ENCODE measurements around the gene A1CF. TPM values are rescaled to one million over a fixed set of nuclear protein-coding genes. Genes with fewer than 3 reads are reported as not detected.

The A1CF gene
- total and polyA plus RNA-seq, 2 of the 8 experiments (the other 6 are each of a cell fraction or from before 2014, with no cell fraction given), result not detected

GRCh38 chr10:50862719-50863118 lies 22.7 kb downstream of the A1CF start:
- H4K8ac ChIP-seq (ENCODE audit: extremely low read depth, insufficient read depth, low read length), result no peak overlapping the region
- H2AK5ac ChIP-seq (ENCODE audit: low read depth, low read length), result no peak overlapping the region
- H2BK15ac ChIP-seq (ENCODE audit: low read length), result no peak overlapping the region
- no peaks in the 10 kb centered on the region for H3K79me1 ChIP-seq (ENCODE audit: low read depth, low read length)
- no peak overlapping the region for H3K9ac ChIP-seq (replicated peaks in 1 of 4; ENCODE audit: extremely low read depth in 1 of 4, low read depth in 3 of 4, low read length in 3 of 4)
- no peaks in the 10 kb centered on the region for H3K36me3 ChIP-seq (ENCODE audit: control insufficient read depth in 2 of 4, insufficient read depth in 4 of 4, low read length in 3 of 4)
- 84% methylated on average over 3 of the region's 3 CpGs; no CpG with 5 or more reads in 1 of the 2 experiments for WGBS, 2 experiments (ENCODE audit: extremely low coverage in 1 of 2, insufficient coverage in 1 of 2, insufficient read length in 1 of 2, insufficient replicate concordance in 2 of 2, low coverage in 1 of 2, low lambda C conversion rate in 2 of 2, missing lambda C conversion rate in 1 of 2)
- no peak for FAIRE-seq
- peaks cover 0 to under 1% (median 0%) of the 10 kb centered on the region in 4 experiments; a peak in 2 of 7 replicates for H3K4me1 ChIP-seq (replicated peaks in 1 of 4; ENCODE audit: control insufficient read depth in 3 of 4, insufficient read depth in 4 of 4, low read length in 3 of 4)
- H3K27ac ChIP-seq (ENCODE audit: low read depth, low read length), result no peak overlapping the region
- H4K20me1 ChIP-seq (replicated peaks in 1 of 2; ENCODE audit: control insufficient read depth in 1 of 2, insufficient read depth in 2 of 2, low read length in 2 of 2), result no peaks in the 10 kb centered on the region
- no peak overlapping the region for H4K91ac ChIP-seq (replicated peaks; ENCODE audit: insufficient read length, low read length)
- H4K5ac ChIP-seq (ENCODE audit: insufficient read length, low read depth, low read length), result no peak overlapping the region
- no peak overlapping the region for H2BK5ac ChIP-seq (ENCODE audit: low read depth, low read length)
- no peaks in the 10 kb centered on the region for H3K27me3 ChIP-seq (replicated peaks in 1 of 4; ENCODE audit: control insufficient read depth in 3 of 4, extremely low read depth in 1 of 4, insufficient read depth in 3 of 4, low read length in 3 of 4)
- ChIA-PET POLR2A (ENCODE audit: partially characterized antibody) (no interaction called here), CTCF (ENCODE audit: partially characterized antibody) (interaction anchor here (0.6 to 0.9 kb wide), 2 partner anchors 10 to 54 kb away, joined by 3 to 4 read pairs; no protein-coding TSS in a partner anchor)
- H3K4me2 ChIP-seq (ENCODE audit: insufficient read depth in 1 of 2, low read depth in 2 of 2, low read length in 2 of 2), result no peak overlapping the region
- H3K56ac ChIP-seq (replicated peaks; ENCODE audit: insufficient read length, low read depth, low read length), result no peak overlapping the region
- no peak overlapping the region for H3K4ac ChIP-seq (replicated peaks; ENCODE audit: insufficient read length, low read depth, low read length)
- H3K79me2 ChIP-seq (ENCODE audit: control insufficient read depth in 1 of 2, insufficient read depth in 2 of 2, low read length in 2 of 2), result no peaks in the 10 kb centered on the region
- H3K9me3 ChIP-seq (ENCODE audit: insufficient read depth in 2 of 2, low read depth in 1 of 2, low read length in 1 of 2), result no peaks in the 10 kb centered on the region
- no peak overlapping the region for H3K18ac ChIP-seq (ENCODE audit: extremely low read depth, low read length)
- no peak overlapping the region for H3K23ac ChIP-seq (ENCODE audit: insufficient read length)
- H2BK12ac ChIP-seq (ENCODE audit: low read depth, low read length), result no peak overlapping the region
- DNase-seq (ENCODE audit: low read depth in 1 of 2, low spot score in 2 of 2), result no peak
- no peak overlapping the region for H2AFZ ChIP-seq (ENCODE audit: low read length)
- no peak overlapping the region for H3K4me3 ChIP-seq (ENCODE audit: extremely low read depth in 1 of 4, insufficient read depth in 2 of 4, low read depth in 3 of 4, low read length in 4 of 4)
- H2BK20ac ChIP-seq (ENCODE audit: low read length), result no peak overlapping the region
- H2BK120ac ChIP-seq (replicated peaks; ENCODE audit: low read depth, low read length), result no peak overlapping the region
- H3K14ac ChIP-seq (ENCODE audit: insufficient read length), result no peak overlapping the region
- no peaks in the 10 kb centered on the region for H3K23me2 ChIP-seq (ENCODE audit: low read depth, low read length)
- no peak for TF ChIP-seq BACH1 (IDR thresholded peaks at IDR 0.05; ENCODE audit: low read length)
- TF ChIP-seq E2F6 (IDR thresholded peaks at IDR 0.05), result no peak
- TF ChIP-seq RNF2 (IDR thresholded peaks at IDR 0.05; ENCODE audit: borderline replicate concordance, low read depth, low read length, missing control alignments, poor library complexity, severe bottlenecking), result no peak
- TF ChIP-seq BCL11A (IDR thresholded peaks at IDR 0.05; ENCODE audit: low read depth in 2 of 2, low read length in 2 of 2), result no peak
- no peak for TF ChIP-seq PHF8 (conservative IDR thresholded peaks at IDR 0.05; ENCODE audit: low read depth, low read length)
- TF ChIP-seq ZNF274 (IDR thresholded peaks at IDR 0.05; ENCODE audit: borderline replicate concordance, extremely low read depth, low read length), result no peak
- no peak for TF ChIP-seq SRF (IDR thresholded peaks at IDR 0.05; ENCODE audit: low read depth, low read length)
- TF ChIP-seq MAX (IDR thresholded peaks at IDR 0.05), result no peak
- no peak for TF ChIP-seq KDM1A (IDR thresholded peaks at IDR 0.05; ENCODE audit: borderline replicate concordance, low read length)
- no peak for TF ChIP-seq CTBP2 (IDR thresholded peaks at IDR 0.05; ENCODE audit: borderline replicate concordance, insufficient read depth, insufficient read length, low read length)
- TF ChIP-seq TEAD4 (IDR thresholded peaks at IDR 0.05; ENCODE audit: low read depth, low read length), result no peak
- TF ChIP-seq RBBP5 (IDR thresholded peaks at IDR 0.05; ENCODE audit: borderline replicate concordance, low read depth, low read length), result no peak
- no peak for TF ChIP-seq GABPA (IDR thresholded peaks at IDR 0.05; ENCODE audit: borderline replicate concordance, insufficient read depth, low read length)
